GM04503 (cell line): ENCODE data around the gene PPFIBP1.
"Not testable (repeated sequence)": the region's sequence is repeated elsewhere in the genome, so short reads cannot be mapped to it uniquely, and the experiment has no call there.

Source experiments
- DNase-seq: peaks from one replicate; pipeline ENCODE4 v3.0.0-alpha.2; 2012; ENCODE audit warnings: low read depth

The PPFIBP1 gene

DNA sequence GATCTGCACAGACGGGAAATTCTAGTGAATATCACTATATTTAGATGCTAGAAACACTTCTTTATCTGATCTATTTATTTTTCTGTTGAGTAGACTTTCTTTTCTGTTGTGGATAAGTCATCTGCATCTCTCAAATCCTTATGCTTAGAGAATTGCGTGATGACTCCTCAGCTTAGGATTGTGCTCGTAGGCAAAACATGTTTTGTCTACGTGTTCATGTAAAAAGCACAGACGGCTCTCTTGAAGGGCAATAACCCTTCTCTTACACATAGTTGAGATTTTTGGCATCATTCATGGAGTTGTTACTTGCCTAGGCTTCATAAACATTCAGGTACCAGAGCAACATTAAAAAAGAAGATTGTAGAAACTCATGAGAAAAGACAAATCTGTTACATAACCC is 18.6 kb downstream of the PPFIBP1 start:
- peak; percentile 94 for DNase-seq

GRCh38 chr12:27544858-27545257 is 20.9 kb downstream of the PPFIBP1 start:
- not testable (repeated sequence) for DNase-seq

GRCh38 chr12:27545665-27546064 is 21.7 kb downstream of the PPFIBP1 start:
- DNase-seq, result no peak

DNA sequence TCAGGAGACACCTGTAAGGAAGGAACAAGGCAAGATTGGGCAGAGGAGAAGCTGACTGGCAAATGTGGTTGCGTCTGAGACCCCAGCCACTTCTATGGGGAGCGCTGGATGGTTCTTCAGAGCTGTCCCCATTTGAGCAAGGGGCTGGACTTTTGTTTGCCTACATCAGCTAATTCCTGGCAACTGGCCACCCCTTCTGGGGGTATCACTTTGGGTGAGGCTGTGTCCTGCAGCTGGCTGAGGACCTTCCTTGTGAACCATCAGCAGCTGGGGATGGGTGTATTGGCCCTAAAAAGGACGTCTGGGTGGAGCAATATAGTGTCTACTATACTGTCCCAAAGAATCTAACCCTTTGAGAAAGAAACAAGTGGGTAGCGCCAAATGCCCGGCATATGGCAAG is 23.6 kb downstream of the PPFIBP1 start:
- no peak for DNase-seq

DNA sequence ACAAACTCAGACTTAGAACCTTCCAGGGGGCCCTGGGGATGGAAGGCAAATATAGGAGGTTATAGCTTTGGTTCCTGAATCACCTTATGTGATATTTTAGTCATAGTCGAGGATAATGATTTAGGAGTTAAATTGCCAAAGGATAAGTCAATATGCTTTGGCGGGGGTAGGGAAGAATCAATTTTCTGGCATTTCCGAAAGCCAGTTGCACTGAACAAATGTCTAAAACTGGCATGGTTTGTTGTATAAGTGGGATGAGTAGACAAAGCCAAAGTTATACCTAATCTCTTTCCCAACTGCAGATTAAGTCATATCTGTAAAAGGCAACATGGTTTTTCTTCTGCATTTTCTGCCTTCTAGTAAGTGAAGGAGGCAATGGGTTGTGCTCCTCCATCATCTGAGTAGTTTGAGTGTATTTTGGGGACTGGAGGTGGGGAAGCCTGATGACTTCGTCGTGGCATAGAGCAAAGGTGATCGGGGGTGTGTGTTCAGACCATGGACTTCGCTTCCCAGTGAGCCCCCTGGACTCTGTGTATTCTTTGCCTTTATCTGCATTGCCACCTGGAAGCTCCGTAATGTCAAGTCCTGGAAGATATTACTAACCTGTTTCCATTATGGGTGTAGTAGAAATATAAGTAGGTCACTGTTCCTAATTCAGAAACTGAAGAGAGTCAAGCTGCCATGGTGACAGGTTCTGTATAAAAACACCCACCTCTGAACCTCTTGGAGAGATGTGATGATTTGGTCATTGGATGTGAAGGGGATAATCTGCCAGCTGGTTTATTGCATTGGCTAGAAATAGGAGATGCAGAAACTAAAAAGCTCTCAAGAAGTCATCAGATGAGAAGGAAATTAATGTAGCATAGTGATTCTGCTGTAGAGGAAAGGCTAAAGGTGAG is 24.5 kb downstream of the PPFIBP1 start:
- no peak for DNase-seq

DNA sequence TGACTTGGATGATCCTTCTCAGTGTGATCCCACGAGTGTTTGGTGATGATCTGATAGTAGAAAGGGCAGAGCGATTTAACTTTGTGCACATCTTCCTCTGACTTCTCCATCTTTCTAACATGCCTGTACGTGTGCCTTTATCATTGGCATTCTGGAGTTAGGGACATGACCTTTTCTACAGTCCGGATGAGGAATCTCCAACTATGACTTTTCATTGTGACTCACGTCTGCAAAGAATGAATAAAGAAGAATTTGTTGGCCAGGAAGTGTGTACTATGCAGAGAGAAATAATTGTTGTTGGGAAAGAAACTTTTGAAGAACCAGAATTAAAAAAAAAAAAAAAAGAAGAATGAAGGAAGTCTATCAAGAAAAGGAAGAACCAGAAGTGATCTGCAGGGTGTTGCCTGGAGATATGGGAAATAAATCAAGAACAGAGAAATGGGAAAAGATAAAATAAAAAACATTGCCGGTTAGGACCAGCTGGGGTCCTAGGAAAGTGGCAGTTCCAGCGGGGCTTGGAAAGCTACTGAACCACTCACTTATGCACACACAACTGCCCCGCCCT is 25.3 kb downstream of the PPFIBP1 start:
- DNase-seq, result peak; percentile 89

DNA sequence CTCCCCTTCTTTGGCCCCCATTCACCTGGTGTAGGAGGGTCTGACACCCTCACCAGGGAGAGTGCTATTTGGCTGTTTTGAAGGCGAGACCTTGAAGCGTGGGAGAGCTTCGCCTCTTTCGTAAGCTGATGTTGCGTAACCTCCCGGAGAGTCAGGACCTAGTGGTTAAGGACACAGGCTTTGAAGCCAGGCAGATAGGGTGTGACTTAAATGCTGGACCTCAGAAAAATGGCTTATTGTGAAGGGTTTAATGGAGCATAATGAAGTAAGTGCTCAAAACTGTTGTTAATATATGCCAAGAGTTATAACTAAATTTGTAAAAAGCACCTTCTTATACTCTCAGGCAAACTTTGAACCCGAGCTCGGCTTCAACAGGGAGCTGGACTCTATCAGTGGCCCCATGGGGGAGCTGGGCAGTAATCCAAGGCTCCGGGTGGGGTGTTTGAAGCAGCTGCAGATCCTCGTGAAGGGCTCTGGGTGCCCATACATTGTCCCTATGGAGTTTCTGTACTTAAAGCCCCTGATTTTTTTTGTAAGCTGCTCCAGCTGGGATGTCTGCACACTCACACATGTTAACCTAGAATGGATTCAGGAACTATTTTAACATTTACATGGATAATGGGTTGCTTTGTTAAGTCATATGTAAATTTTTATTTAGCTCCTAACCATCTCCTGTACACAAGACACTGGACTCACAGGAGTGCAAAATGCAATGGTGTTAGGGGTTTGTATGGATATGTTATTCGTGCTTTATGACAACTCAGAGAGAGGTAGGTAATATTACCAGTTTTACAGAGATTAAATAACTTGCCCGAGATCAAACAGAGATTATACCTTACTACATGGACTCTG is 26.0 kb downstream of the PPFIBP1 start:
- DNase-seq, result peak; percentile 93

DNA sequence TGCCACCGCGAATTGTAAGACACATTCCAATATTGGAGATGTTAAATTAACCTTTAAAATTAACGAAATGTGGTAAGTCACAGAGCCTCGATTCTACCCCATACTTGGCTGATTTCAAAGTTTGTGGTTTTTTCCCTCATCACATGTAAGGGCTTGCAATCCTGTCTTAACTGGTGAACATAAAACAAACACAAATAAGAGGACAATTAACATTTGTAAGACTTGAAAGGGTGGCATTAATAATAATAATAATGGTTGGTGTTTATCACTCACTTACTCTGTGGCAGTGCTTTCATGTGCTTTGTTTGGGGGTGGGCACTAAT is 26.6 kb downstream of the PPFIBP1 start:
- no peak for DNase-seq

- DNase-seq, result no peak
These were observed 27.3 kb downstream of the PPFIBP1 start for GRCh38 chr12:27551172-27551840.

- no peak for DNase-seq
These were observed 28.2 kb downstream of the PPFIBP1 start for GRCh38 chr12:27552235-27552634.

- no peak for DNase-seq
These were observed 29.0 kb downstream of the PPFIBP1 start for GRCh38 chr12:27552886-27553560.

GRCh38 chr12:27553941-27554340 is 29.9 kb downstream of the PPFIBP1 start:
- DNase-seq, result no peak

GRCh38 chr12:27554421-27555186 is 30.6 kb downstream of the PPFIBP1 start:
- DNase-seq, result no peak

- DNase-seq, result no peak
These were observed 31.4 kb downstream of the PPFIBP1 start for GRCh38 chr12:27555361-27555760.

GRCh38 chr12:27555925-27556778 is 32.1 kb downstream of the PPFIBP1 start:
- no peak for DNase-seq

GRCh38 chr12:27560126-27560525 is 36.1 kb downstream of the PPFIBP1 start:
- DNase-seq, result no peak

DNA sequence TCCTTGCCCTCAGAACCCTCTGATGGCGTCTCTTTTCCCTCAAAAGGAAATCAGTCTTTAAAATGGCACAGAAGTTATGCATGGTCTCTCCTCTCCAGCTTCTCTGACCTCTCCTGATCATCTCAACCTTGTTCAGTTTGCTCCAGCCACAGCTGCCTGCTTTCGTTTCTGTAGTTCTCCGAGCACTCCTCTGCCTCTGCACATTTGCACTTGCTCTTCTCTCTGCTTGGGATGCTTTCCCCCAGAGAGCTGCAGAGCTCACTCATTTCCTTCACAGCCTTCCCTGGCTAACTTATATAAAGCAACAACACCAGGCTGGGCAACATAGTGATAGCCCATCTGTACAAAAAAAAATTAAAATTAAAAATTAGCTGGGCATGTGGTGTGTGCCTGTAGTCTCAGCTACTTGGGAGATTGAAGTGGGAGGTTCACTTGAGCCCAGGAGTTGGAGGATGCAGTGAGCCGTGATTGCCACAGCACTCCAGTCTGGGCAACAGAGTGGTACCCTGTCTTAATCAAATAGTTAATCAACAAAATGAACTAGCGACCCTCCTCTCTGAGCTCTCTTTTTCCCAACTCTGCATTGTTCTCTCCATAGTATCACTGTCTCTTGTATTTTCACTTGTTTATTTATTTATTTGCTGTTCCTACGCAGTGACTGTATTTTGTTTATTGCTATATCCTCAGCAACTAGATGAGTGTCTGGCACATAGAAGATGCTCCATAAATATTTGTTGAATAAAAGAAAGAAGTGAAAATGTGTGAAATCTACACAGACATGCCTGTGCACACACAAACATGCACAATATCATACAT is 37.7 kb downstream of the PPFIBP1 start:
- no peak for DNase-seq

DNA sequence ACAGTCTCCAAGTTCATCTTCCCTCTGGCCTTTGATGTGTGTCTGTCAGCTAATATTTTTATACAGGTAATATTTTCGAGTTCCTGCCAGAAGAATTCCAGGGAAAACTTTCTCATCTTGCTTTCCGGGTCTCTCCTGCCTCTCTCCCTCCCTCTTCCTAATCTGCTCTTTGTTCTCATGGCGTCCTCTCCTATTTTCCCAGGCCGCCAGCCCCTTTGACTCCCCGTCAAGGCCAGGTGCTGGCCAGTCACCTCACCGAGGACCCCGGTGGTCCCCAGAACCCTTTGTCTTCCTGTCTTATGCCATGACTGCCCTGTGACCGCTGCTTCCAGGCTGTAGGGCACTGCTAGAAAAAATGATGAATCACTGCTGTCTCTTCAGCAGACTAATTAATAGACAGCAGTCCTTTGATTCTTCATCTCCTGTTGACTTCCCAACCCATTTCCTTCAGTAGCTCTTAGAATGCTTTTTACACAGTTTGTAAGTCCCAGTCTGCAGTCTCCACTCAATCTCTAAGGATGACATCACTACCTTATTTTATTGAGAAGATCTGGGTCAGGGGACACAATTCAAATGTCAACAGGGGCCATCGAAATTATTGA is 40.7 kb downstream of the PPFIBP1 start:
- DNase-seq, result no peak

GRCh38 chr12:27566159-27566558 is 42.2 kb downstream of the PPFIBP1 start:
- no peak for DNase-seq
